K562 (cell line): ENCODE results near the gene FOXN1. TPM values are rescaled to one million over a fixed set of nuclear protein-coding genes. Genes with fewer than 3 reads are reported as not detected.
A peak's percentile ranks its signal among the peaks of the same experiment; 100 is the strongest.

Source experiments
- ATAC-seq: fragments of 200-7000 bp; cut with Tn5 transposase; 3 replicates; pipeline ENCODE4 v1.9.1; 2020; ENCODE audit warnings: moderate library complexity
- BruUV-seq: library from RNA; stranded (reverse); fragments of 400-500 nt; replicated peaks from 2 replicates; lab custom pipeline; 2021; lab: Mats Ljungman, UMichigan
- CTCF ChIA-PET: fragments of 300-600 bp; formaldehyde crosslinking; extraction: SDS; loops from one replicate; lab custom pipeline; 2021; ENCODE audit warnings: low intra/inter-chr PET ratio; lab: Yijun Ruan, JAX
- POLR2A ChIA-PET: fragments of 300-600, 350-650 bp; sonication (Branson Sonifier 250); formaldehyde crosslinking; extraction: SDS; loops from one replicate; lab custom pipeline; 2021; ENCODE audit warnings: antibody characterized with exemption, inconsistent platforms; lab: Yijun Ruan, JAX
- DNase-seq, 4 experiments: peaks; one replicate each; pipeline versions ENCODE4 v3.0.0 to v3.0.0-alpha.2; 2011 to 2018; ENCODE audit warnings: low spot score in 3 of 4, mixed read lengths in 3 of 4; ENCODE audit errors: extremely low read depth in 1 of 4
- FAIRE-seq: peaks from 2 replicates; lab custom pipeline; 2011; peaks lifted over from hg19 to GRCh38; lab: Jason Lieb, UNC
- H2AFZ ChIP-seq: 2 replicates; pipeline ENCODE4 v1.6.0; 2011; ENCODE audit warnings: low read depth, low read length, control low read depth, inconsistent platforms
- H3K27ac ChIP-seq: fragments of 200-600 bp; 3 replicates; pipeline ENCODE4 v1.8.0; 2011; ENCODE audit warnings: low read depth, mild to moderate bottlenecking, control low read depth, inconsistent platforms, low read length, moderate library complexity, mixed read lengths; ENCODE audit errors: extremely low read depth
- H3K27me3 ChIP-seq, 2 experiments: fragments of 300-600 bp in 1 of 2; 2 replicates in 1 of 2; 3 replicates in 1 of 2; pipeline versions ENCODE4 v1.6.0 to v1.8.0; 2011; ENCODE audit warnings: inconsistent platforms in 2 of 2, low read length in 2 of 2, mild to moderate bottlenecking in 1 of 2, mixed read lengths in 1 of 2, moderate library complexity in 1 of 2; ENCODE audit not compliant: control insufficient read depth in 2 of 2, insufficient read depth in 2 of 2
- H3K36me3 ChIP-seq: fragments of 300-600 bp; 3 replicates; pipeline ENCODE4 v1.8.0; 2011; ENCODE audit warnings: mild to moderate bottlenecking, low read length, inconsistent platforms; ENCODE audit not compliant: control insufficient read depth, insufficient read depth
- H3K4me1 ChIP-seq, 2 experiments: fragments of 200-600 bp in 1 of 2; replicated peaks in 1 of 2; 2 replicates in 1 of 2; 3 replicates in 1 of 2; pipeline versions ENCODE4 v1.5.1 to v1.8.0; 2011; ENCODE audit warnings: inconsistent platforms in 2 of 2, low read length in 2 of 2, mild to moderate bottlenecking in 1 of 2, mixed read lengths in 1 of 2, moderate library complexity in 1 of 2; ENCODE audit not compliant: control insufficient read depth in 2 of 2, insufficient read depth in 2 of 2
- H3K4me2 ChIP-seq: 2 replicates; pipeline ENCODE4 v1.6.1; 2011; ENCODE audit warnings: low read length, control low read depth, inconsistent platforms, mixed read lengths; ENCODE audit not compliant: insufficient read depth
- H3K4me3 ChIP-seq: fragments of 200-600 bp; sonication (generic), shearing (Covaris generic); 2 replicates; pipeline ENCODE4 v1.5.1; 2016; ENCODE audit warnings: control low read depth, inconsistent platforms
- H3K79me2 ChIP-seq: fragments of 200-600 bp; 3 replicates; pipeline ENCODE4 v1.8.0; 2011; ENCODE audit warnings: low read length, inconsistent platforms; ENCODE audit not compliant: control insufficient read depth, insufficient read depth
- H3K9ac ChIP-seq, 2 experiments: 2 replicates each; pipeline versions ENCODE4 v1.6.0 to v1.6.1; 2011; ENCODE audit warnings: low read depth in 2 of 2, low read length in 2 of 2, control low read depth in 1 of 2, inconsistent platforms in 1 of 2, mild to moderate bottlenecking in 1 of 2, mixed read lengths in 1 of 2; ENCODE audit not compliant: insufficient read depth in 1 of 2
- H3K9me1 ChIP-seq: one replicate; pipeline ENCODE4 v1.6.0; 2011; ENCODE audit warnings: inconsistent platforms, mild to moderate bottlenecking, low read length, moderate library complexity; ENCODE audit not compliant: control insufficient read depth, insufficient read depth
- H3K9me3 ChIP-seq: replicated peaks from 2 replicates; pipeline ENCODE4 v1.5.1; 2011; ENCODE audit warnings: low read depth, low read length, inconsistent platforms; ENCODE audit not compliant: control insufficient read depth, insufficient read depth
- H4K20me1 ChIP-seq: replicated peaks from 2 replicates; pipeline ENCODE4 v1.6.1; 2011; ENCODE audit warnings: low read length, inconsistent platforms, mixed read lengths; ENCODE audit not compliant: control insufficient read depth, insufficient read depth
- ARID2 ChIP-seq: fragments of 450-650 bp; IDR thresholded peaks from 2 replicates; pipeline ENCODE4 v1.6.1; 2017; ENCODE audit warnings: antibody characterized with exemption, mild to moderate bottlenecking
- PHF8 ChIP-seq: fragments of 200-600 bp; sonication (generic); IDR thresholded peaks from 2 replicates; pipeline ENCODE4 v1.6.1; 2012; ENCODE audit warnings: mixed run types, mild to moderate bottlenecking, inconsistent platforms, low read length, moderate library complexity, borderline replicate concordance
- RBFOX2 ChIP-seq: fragments of 200-400 bp; formaldehyde crosslinking; IDR thresholded peaks from 2 replicates; pipeline ENCODE4 v1.6.1; 2017; ENCODE audit warnings: low read depth, mild to moderate bottlenecking, low read length, moderate library complexity
- WGBS: fragments of 100-300 bp; shearing (Covaris generic); methylation state at CpG from one replicate; pipeline ENCODE4 v1.1.6; 2016; ENCODE audit warnings: low coverage, mixed read lengths; ENCODE audit not compliant: insufficient coverage; ENCODE audit errors: missing lambda C conversion rate; 5-methylcytosine and 5-hydroxymethylcytosine counted together
- in situ Hi-C: fragments of 300-500 bp; cut with MboI; formaldehyde crosslinking; loops from 4 replicates; pipeline ENCODE4 v1.15.0; 2018; ENCODE audit warnings: inconsistent platforms, mixed read lengths
- intact Hi-C: fragments of 100-400 bp; cut with micrococcal nuclease; formaldehyde crosslinking; loops from 2 replicates; pipeline ENCODE4 v1.14.2; 2022
- polyA plus RNA-seq, 8 experiments: library from polyadenylated mRNA; depleted of rRNA in 4 of 8; stranded (reverse) in 5 of 8; unstranded in 3 of 8; fragments of >200 nt; fragmentation: Nextera tagmentation in 2 of 8; fragmentation: Illumina TruSeq in 1 of 8; extraction: Ambion mirVana in 2 of 8; extraction: Trizol in 1 of 8; gene quantifications; 2 replicates each; pipeline versions ENCODE4 v1.2.1 to v1.2.3, GENCODE V29; 2011 to 2014; ENCODE audit warnings: inconsistent platforms in 1 of 8, missing spikeins in 1 of 8
- total RNA-seq, 7 experiments: library from RNA; depleted of rRNA in 6 of 7; stranded (reverse); fragments of >200 nt in 6 of 7; fragmentation: Illumina TruSeq in 2 of 7; extraction: Trizol in 2 of 7; gene quantifications; 2 replicates each; pipeline versions ENCODE4 v1.2.1 to v1.2.3, GENCODE V29; 2011 to 2021; ENCODE audit warnings: low replicate concordance in 1 of 7

FOXN1 gene
- total and polyA plus RNA-seq, 9 of the 15 experiments (the other 6 are each of a cell fraction or from before 2014, with no cell fraction given), result not detected

DNA sequence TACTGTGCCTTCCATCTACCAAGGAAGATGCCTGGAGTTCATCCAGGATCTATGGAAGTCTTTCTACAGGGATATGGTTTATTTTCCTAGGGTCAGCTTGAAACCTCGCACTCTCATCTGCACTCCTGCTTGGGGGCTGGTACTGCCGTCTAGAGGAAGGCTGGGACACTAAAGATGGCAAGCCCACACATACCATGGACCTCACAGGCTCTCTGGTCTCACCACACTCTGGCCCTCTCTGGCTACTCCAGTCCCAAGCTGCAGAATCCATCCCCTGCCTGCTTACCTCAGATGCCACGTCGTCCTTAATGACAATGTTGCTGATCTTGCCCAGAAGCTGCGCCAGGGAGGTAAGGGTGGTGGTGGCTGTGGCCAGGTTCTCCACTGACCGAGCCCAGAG, 48.4 kb downstream of the FOXN1 start:
- H3K4me3 ChIP-seq, result no peak overlapping the region
- ChIA-PET CTCF (no interaction called here), POLR2A (interaction anchor here (0.6 to 1.6 kb wide), 7 partner anchors 9 to 70 kb away, joined by 3 to 6 read pairs (median 3); no protein-coding TSS in a partner anchor)
- H3K27me3 ChIP-seq, result no peaks in the 10 kb centered on the region
- ATAC-seq (no peak), FAIRE-seq (no peak), DNase-seq (no peak)
- H3K9me3 ChIP-seq, result no peaks in the 10 kb centered on the region
- intact Hi-C loops, result no loop called here
- H2AFZ ChIP-seq, result no peak overlapping the region
- H3K9me1 ChIP-seq, result no peaks in the 10 kb centered on the region
- peaks cover 65% of the 10 kb centered on the region for H3K36me3 ChIP-seq
- in situ Hi-C loops, result no loop called here
- TF ChIP-seq ARID2 (no peak), RBFOX2 (0 out of 2 replicates have a peak, but pooled peaks have one; percentile 24)
- TF ChIP-seq, all 486 proteins: peak for 1
- peaks cover 13 to 22% of the 10 kb centered on the region in 2 experiments; a peak in 4 of 5 replicates for H3K4me1 ChIP-seq
- no peak overlapping the region for H3K27ac ChIP-seq
- peak overlapping the region in 1 of 2 experiments; percentile 40; a peak in 2 of 4 replicates for H3K9ac ChIP-seq
- 87% methylated on average over 6 of the region's 6 CpGs for WGBS
- BruUV-seq, result no TSS peak
- H3K4me2 ChIP-seq, result no peak overlapping the region
- H4K20me1 ChIP-seq, result peaks cover 4% of the 10 kb centered on the region
- peaks cover 3% of the 10 kb centered on the region; the same call in 2 of the 3 replicates for H3K79me2 ChIP-seq

DNA sequence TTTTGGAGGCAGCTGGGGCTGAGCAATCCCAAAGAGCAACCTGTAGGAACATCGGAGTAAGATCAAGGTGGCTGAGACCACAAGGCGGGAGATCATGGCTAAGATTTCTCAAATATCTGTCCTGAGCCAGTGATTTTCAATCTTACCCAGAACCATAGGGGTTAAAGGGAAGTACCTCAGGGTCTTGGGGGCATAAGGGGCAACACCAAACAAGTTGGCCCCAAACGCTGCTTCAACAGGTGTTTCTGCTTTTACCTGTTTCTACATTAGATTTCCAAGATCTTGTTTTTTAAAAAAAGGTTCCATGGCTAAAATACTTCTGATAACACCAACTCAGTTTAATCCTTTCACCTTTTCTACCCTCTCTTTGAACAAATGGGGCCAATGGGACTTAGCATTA, 48.9 kb downstream of the FOXN1 start:
- DNase-seq (no peak), ATAC-seq (no peak), FAIRE-seq (no peak)
- intact Hi-C loops (no loop called here), in situ Hi-C loops (no loop called here)
- no peaks in the 10 kb centered on the region for H3K27me3 ChIP-seq
- peaks cover 3% of the 10 kb centered on the region; the same call in 2 of the 3 replicates for H3K79me2 ChIP-seq
- H3K27ac ChIP-seq, result no peak overlapping the region
- H3K4me3 ChIP-seq, result no peak overlapping the region
- H4K20me1 ChIP-seq, result peaks cover 4% of the 10 kb centered on the region
- H3K4me2 ChIP-seq, result no peak overlapping the region
- H3K9ac ChIP-seq, result no peak overlapping the region; a peak in 1 of 4 replicates
- WGBS, result 90% methylated on average over 3 of the region's 3 CpGs
- TF ChIP-seq PHF8, result no peak
- 0 out of 2 replicates have a peak, but pooled peaks have one; percentile 3 for TF ChIP-seq RBFOX2
- no peaks in the 10 kb centered on the region for H3K9me3 ChIP-seq
- ChIA-PET CTCF (no interaction called here), POLR2A (interaction anchor here (0.6 to 1.6 kb wide), 5 partner anchors 9 to 69 kb away, joined by 3 to 6 read pairs (median 3); no protein-coding TSS in a partner anchor)
- H3K36me3 ChIP-seq, result peaks cover 70% of the 10 kb centered on the region
- BruUV-seq, result no TSS peak
- no peaks in the 10 kb centered on the region for H3K9me1 ChIP-seq
- H2AFZ ChIP-seq, result no peak overlapping the region
- peaks cover 13 to 22% of the 10 kb centered on the region in 2 experiments; a peak in 4 of 5 replicates for H3K4me1 ChIP-seq
